DMS79 treated with DMSO at 0.1 percent for 48 hours (cell line): Measurements from ENCODE around the gene SUV39H1.

Source experiments
- DNase-seq: peaks from one replicate; lab custom pipeline; 2025; lab: John Stamatoyannopoulos, UW

SUV39H1 gene

DNA sequence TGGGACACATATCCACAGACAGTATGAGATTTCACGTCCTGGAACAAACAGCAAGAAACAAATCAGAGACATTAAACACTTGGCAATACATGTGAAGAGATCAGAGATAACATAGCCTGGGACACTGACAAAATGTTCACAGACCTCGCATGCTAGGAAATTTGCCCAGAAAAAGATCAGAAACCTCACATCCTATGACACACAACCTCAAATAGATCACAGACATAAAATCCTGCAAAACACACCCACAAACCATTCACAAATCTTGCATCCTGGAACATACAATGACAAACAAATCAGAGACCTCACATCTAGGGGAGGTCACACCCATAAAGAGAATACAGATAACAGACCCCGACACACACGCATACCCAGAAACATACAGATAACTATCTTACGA is 18.0 kb downstream of the SUV39H1 start:
- DNase-seq, result no peak

DNA sequence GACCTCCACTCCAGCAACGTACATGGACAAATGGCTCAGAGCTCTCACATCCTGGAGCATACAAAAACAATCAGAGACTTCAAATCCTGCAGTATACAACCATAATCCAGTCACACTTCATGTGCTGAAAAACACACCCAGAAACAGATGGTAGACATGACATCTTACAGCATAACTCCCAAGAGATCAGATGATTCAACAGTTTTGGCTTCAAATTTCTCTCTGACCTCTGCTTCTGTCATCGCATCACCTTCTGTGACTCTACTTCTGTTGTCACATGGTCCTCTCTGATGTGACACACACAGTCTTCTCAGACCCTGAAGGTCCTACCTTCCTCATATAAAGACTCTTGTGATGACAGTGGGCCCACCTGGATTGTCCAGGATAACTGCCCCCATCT is 18.5 kb downstream of the SUV39H1 start:
- DNase-seq, result no peak

DNA sequence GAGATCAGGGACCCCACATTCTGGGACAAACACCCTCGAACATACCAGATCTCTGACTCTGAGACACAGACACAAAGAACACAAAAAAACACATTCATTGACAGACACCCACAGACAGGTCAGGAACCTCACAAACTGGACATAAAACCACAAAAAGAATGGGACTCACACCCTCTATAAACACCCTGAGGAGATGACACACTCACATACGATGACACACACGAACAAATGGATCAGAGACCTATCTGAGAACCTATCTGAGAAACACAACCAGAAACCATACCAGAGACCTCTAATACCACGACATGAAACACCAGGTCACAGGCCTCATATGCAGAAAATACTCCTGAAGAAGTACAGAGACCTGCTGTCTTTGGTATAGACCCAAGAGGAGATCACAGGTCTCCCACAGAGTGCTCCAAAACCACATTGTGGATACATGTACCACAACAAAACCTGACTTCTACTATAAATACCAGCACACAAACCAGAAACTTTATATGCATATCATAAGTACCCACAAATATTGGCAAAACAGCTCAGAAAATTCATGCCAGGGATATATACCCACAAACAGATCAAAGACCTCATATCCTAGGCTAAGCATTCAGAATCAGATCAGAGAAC is 19.5 kb downstream of the SUV39H1 start:
- DNase-seq, result no peak

DNA sequence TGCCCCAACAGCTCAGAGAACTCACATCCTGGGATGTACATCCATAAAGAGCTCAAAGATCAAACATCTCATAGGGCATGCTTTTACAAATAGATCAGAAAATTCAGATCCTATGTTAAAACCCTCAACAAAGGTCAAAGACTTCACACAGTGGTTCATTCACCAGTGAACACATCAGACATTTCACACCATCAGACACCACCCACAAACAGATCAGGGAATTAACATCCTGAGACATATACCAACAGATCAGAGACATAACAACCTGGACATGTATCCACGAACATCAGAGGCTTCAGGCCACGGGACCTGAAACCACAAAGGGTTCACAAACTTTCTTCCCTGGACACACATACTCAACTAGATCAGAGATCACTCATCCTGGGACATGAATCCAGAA is 23.4 kb downstream of the SUV39H1 start:
- DNase-seq, result no peak

DNA sequence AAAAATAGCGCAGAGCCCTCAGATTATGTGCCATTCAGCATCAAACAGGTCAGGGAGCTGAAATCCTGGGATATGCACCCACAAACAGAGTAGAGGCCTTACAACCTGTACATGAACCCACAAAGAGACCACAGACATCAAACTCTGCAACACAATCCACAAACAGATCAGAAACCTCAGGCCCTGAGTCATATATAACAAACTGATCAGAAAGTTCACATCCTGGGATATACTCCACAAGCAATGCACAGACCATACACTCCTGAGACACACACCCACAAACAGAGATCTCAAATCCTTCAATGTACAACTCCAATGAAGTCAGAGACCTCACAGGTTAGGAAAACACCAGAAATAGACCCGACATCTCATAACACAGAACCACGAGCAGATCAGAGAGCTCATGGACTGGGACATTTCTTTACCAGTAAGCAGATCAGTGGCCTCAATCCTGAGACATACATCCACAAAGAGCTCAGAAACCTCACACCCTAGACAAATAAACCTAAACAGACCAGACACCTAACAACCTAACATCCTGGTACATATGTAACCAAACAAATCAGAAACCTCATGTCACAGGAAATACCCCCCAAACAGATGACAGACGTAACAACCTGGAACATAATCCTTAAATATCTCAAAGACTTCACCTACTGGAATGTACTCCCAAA is 24.2 kb downstream of the SUV39H1 start:
- no peak for DNase-seq

DNA sequence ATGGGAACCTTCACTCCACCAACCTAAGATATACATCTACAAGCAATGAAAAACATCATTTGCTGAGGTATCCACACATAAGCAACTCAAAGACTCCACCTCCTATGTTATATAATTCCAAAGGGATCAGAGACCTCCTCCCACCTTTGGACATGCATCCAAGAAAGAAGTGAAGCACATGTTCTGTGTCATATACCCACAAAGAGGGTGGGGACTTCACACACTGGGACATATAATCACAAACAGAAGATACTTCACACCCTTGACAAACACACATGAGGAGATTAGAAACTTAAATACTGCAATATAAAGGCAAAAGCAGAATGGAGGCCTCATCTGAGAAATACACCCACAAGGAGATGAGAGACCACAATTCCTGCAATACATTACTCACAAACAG is 25.4 kb downstream of the SUV39H1 start:
- DNase-seq, result no peak

DNA sequence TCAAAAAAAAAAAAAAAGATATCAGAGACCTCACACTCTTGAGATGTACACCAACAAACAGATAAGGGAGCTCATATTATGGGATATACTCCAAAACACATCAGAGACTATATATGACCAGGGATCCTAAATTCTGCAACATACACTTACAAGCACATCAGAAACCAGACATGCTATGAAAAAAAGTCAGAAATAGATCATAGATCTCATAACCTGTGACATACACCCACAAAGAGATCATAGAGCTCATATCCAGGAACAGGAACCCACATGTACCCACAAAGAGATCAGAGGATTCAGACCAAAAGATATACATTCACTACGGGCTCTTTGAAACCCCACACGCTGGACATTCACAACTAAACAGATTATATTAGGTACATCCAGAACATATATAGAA is 30.1 kb downstream of the SUV39H1 start:
- no peak for DNase-seq

DNA sequence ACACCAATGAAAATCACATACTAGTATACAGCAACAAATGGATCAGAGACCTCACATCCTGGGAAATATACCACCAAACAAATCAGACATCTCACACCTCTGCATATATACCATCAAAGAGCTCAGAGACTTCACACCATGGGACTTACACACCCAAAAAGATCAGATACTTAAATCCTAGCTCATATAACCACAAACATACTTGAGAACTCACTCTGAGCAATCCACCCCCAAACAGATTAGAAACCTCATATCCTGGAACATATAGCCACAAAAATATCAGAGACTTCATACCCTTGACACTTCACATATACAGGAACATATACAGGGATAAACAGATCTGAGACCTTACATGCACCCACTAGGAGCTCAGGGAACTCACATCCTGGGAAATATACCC is 32.1 kb downstream of the SUV39H1 start:
- no peak for DNase-seq

DNA sequence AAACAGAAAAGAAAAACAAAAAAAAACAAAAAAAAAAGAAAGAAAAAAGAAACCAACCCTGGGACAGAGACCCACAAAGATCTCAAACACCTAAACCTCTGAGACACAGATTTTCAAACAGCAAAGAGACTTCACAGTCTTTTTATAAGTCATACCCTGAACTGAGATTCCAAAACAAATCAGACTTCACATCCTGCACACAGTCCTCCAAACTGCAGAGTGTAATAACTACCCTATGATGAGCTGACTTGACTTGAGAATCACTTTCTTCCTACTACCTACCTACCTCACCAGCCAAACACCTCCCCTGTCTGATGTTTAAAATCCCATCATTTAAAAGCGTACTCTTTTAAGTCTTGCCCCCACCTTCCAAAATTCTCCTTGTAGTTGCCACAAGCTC is 39.8 kb downstream of the SUV39H1 start:
- DNase-seq, result no peak

DNA sequence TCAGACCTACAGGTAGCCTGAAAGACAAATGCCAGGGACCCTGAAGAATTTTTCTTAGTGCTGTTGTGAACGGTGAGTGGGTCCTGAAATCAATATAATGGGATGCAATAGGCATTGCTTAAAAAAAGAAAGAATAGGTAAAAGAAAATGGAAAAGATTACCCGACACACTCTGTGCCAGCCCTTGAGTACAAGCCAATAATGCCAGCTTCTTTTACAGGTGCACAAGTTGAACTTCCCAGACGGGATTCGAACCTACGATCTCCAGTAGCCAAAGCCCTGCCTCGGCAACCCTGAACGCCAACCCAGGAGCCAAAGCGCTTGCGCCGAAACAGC is 40.3 kb downstream of the SUV39H1 start:
- DNase-seq, result no peak

DNA sequence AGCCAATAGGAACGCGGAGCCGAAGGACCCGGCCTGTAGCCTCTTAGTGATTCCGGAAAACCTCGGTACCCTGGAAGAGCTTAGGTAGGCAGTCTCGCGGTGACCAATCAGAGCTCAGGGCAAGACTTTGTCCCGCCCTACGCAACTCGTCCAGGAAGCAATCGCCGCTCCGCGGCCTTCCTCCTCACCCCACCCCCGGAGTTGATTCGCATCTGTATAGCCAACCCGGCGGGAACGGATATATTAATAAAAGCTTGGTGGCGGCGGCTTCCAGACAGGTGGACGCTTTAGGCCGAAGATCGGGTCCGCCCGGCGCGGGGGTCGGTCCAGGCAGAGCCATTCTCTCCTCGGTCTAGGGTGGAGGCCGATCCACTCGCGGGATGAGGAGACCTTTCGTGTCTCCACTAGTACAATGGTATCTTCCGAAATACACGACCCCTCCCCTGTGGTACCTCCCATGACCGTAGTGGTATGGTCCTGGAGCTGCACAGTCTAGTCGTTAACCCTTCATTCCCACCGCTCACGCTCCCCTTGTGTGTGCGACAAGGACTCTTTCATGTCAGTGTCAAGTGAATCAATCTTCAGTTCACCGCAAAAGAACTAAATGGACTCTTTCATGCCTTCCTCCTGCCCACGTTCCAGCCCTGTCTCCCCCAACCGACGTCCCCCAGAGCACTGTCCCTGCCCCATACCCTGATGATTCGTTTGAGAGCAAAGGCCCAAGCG is 40.8 kb downstream of the SUV39H1 start:
- peak; percentile 91 for DNase-seq

DNA sequence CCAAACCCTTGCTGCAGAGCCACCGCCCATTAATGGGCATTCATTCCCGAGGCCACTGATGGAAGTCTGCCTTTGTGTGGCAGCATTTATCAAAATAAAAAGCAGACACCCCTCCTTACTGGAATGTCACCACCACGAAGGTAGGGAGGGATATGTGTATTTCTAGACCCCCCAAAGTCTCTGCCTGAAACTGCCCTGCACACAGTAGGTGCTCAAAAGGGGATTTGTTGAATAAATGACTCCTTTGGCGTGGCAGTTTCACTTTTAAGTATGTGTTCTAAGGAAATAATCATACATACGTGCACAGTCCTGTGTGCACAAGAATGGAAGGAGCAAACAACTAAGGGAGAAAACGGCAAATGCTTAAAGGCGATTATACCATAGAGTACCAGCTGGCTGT is 41.4 kb downstream of the SUV39H1 start:
- DNase-seq, result peak; percentile 1

DNA sequence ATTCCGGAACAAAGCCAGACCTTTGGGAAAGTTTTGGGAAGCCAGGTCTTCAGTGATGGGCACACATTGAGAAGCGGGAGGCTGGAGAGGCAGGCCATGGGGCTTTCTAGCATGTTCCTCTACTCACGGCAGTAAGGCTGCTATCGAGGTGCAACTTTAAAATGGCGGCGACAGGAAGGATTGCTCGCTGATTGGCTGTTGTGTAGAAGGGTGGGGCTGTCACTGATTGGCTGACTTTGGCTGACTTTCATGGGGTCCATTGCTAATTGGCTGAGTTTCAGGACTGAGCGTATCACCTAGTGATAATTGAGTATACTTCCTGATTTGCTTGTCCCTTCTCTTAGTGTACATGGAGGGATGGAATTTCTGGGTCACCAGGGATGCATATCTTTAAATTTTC is 45.3 kb downstream of the SUV39H1 start:
- no peak for DNase-seq

DNA sequence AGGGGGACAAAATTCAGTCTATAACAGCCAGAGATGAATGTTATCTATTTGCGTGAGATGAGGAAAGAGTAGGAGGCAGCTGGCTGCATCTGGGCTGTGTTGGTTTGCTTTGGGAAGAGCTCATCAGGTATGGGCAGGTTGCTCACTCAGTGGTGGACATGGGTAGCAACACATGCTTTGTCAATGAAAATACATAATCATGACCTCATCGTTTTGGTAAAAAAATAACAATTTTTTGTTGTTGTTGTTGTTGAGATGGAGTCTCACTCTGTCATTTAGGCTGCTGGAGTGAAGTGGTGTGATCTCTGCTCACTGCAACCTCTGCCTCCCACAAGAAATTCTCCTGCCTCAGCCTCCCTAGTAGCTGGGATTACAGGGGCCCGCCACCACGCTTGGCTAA is 48.7 kb downstream of the SUV39H1 start:
- DNase-seq, result no peak

DNA sequence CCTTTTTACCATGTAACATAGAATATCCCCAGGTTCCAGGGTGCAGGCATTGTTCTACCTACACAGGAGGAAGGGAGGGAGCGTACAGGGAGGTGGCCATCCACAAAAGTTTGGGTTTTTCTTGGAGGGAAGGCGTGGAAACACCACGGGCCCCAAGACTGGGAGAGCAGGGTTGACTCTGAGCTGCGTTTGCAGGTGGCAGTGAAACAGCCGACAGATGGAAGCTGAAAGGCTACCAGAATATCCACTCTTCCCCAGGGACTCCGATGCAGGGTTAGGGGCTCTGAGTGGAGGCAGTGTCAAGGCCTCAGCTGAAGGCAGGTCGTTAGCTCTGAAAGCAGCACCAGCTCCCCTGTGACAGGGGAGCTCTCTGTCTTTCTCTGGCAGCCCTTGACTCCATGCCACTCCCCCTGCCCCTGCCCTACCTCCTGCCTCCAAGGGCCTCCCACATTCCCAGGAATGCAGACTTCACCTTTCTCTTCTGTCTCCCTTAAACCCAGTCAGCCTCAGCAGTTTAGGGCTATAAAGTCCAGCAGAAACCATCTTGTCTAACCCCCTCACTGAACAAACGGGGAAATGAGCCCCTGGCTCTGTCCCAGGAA is 51.0 kb downstream of the SUV39H1 start:
- DNase-seq, result no peak

DNA sequence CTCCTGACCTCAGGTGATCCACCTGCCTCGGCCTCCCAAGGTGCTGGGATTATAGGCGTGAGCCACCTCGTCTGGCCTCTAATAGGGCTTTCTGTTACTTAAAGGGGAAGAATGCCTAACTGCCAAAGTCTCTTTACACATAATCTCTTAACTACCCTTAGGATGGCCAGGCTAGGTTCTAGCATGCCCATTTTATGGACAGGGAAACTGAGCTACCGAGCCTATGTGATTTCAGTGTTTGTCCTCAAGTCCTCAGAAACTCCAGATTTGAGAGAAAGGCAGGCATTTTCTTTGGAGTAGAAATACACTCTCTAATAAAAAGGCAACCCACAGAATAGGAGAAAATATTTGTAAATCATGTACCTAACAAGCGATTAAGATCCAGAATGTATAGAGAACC is 52.6 kb downstream of the SUV39H1 start:
- no peak for DNase-seq

DNA sequence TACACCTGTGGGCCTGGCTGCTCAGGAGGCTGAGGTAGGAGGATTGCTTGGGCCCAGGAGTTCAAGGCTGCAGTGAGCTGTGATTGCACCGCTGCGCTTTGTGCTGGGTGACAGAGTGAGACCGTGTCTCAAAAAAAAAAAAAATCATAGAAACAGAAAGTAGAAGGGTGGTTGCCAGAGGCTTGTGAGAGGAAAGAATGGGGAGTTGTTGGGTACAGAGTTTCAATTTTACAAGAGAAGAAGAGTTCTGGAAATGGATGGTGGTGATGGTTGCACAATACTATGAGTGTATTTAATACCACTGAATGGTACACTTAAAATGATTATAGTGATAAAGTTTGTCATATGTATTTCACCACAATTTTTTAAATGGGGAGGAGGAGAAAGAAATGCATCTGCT is 54.8 kb downstream of the SUV39H1 start:
- no peak for DNase-seq

DNA sequence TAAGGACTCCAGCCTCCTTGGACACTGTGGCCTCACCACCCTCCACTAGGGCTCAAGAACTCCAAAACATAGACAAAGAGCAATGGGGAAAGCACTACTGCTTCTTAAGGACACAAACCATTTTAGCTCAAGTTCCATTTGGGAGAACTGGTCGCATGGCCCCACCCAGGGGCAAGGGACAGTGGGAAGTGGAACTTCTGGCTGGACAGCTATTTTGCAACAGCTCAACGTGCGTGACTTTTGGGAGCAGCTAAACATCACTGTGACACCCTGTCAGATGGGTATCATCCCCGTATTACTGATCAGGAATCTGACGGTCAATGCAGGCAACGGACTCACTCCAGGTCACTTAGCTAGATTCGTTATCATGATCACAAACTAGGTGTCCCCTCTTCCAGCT is 56.0 kb downstream of the SUV39H1 start:
- DNase-seq, result no peak

DNA sequence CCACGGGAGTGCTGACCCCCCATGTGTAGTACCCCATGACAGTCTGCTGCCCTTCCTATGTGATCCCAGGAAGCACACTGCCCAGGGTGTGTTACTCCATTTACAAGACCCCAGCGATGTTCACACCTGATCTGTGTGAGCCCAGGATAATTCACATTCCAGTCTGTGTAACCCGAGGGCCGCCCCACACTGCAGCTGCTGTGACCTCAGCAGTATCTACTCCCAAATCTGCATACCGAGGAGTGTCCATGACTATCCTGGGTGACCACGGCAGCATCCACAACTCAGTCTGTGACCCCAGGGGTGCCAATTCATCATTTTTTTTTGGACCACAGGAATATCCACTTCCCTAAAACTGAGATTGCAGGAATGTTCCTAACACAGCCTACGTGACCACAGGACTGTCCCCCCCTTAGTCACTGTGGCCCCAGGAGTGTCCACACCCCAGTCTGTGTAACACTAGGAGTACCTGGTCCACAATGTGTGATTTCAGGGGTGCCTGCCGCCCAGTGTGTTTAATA is 57.2 kb downstream of the SUV39H1 start:
- no peak for DNase-seq

DNA sequence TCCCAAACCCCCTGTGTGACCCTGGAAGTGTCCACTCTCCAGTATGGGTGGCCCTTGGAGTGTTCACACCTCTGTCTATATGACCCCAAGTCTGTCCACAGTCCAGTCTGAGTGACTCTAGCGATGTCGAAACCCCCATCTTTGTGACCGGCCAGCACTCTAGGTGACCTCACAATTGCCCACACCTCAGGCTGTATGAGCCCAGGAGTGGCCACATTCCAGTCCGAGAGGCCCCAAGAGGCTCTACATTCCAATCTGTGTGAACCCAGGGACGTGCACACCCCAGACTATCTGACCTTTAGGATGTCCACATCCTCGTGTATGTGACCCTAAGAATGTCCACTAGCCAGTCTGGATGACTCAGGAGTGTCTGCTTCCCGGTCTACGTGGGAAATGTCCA is 57.7 kb downstream of the SUV39H1 start:
- DNase-seq, result no peak
